K562 (cell line): Measurements from ENCODE around the gene CAPN3.

Experiments
- BCLAF1 ChIP-seq, 2 experiments: fragments of 450-650 bp in 1 of 2; IDR thresholded peaks; 2 replicates each; pipeline ENCODE4 v1.6.1; 2011 to 2017; ENCODE audit warnings: low read depth in 2 of 2, antibody characterized with exemption in 1 of 2, borderline replicate concordance in 1 of 2, low read length in 1 of 2, mild to moderate bottlenecking in 1 of 2, mixed read lengths in 1 of 2; ENCODE audit not compliant: control insufficient read depth in 1 of 2
- MAX ChIP-seq: sonication (generic); formaldehyde crosslinking; IDR thresholded peaks from 2 replicates; pipeline ENCODE4 v1.9.0; 2022; ENCODE audit warnings: mild to moderate bottlenecking, missing genetic modification reagents
- POLR2A ChIP-seq: fragments of 450-650 bp; conservative IDR thresholded peaks from 2 replicates; pipeline ENCODE4 v1.6.1; 2016
- POLR2AphosphoS5 ChIP-seq: IDR thresholded peaks from 2 replicates; pipeline ENCODE4 v1.6.1; 2011; ENCODE audit warnings: mild to moderate bottlenecking, low read depth, low read length, moderate library complexity; ENCODE audit not compliant: control insufficient read depth, insufficient read depth
- PRMT5 ChIP-seq: sonication (generic); formaldehyde crosslinking; IDR thresholded peaks from 2 replicates; pipeline ENCODE4 v1.5.0; 2020; ENCODE audit warnings: missing genetic modification reagents
- STAT6 ChIP-seq: sonication (generic); formaldehyde crosslinking; IDR thresholded peaks from 2 replicates; pipeline ENCODE4 v1.8.1; 2023; ENCODE audit warnings: mild to moderate bottlenecking, missing genetic modification reagents
- TAF1 ChIP-seq: IDR thresholded peaks from 2 replicates; pipeline ENCODE4 v1.6.1; 2011; ENCODE audit warnings: mild to moderate bottlenecking, low read length, moderate library complexity; ENCODE audit not compliant: insufficient read depth, control insufficient read depth, severe bottlenecking; ENCODE audit errors: extremely low read depth
- ZNF274 ChIP-seq: IDR thresholded peaks from 2 replicates; pipeline ENCODE4 v1.6.1; 2011; ENCODE audit warnings: low read depth, mild to moderate bottlenecking, low read length, moderate library complexity, borderline replicate concordance

- TF ChIP-seq STAT6 (no peak), POLR2AphosphoS5 (no peak), BCLAF1 (IDR thresholded peaks at IDR 0.05; ENCODE audit: borderline replicate concordance in 1 of 2, control insufficient read depth in 1 of 2, low read depth in 2 of 2, low read length in 1 of 2) (no peak), TAF1 (no peak), MAX (CRISPR knock-in tag) (no peak), ZNF274 (no peak), PRMT5 (CRISPR knock-in tag) (no peak), POLR2A (no peak)
Observed at GRCh38 chr15:42359249-42359648, at the start of gene CAPN3.
